ENCODE results near the gene ELP4.
"Not testable (repeated sequence)": the region's sequence is repeated elsewhere in the genome, so short reads cannot be mapped to it uniquely, and the experiment has no call there.

ELP4 gene

GRCh38 chr11:31558001-31558400 lies 48.4 kb downstream of the ELP4 start:
- no peak for DNase-seq

GRCh38 chr11:31560842-31561476 lies 51.4 kb downstream of the ELP4 start:
- DNase-seq, result no peak

GRCh38 chr11:31564517-31564916 lies 55.0 kb downstream of the ELP4 start:
- not testable (repeated sequence) for DNase-seq

- not testable (repeated sequence) for DNase-seq
Measured at GRCh38 chr11:31574133-31574532, 64.6 kb downstream of the ELP4 start.

- DNase-seq, result not testable (repeated sequence)
Measured at GRCh38 chr11:31575764-31576163, 66.2 kb downstream of the ELP4 start.

GRCh38 chr11:31579412-31579811 lies 69.8 kb downstream of the ELP4 start:
- DNase-seq, result not testable (repeated sequence)

GRCh38 chr11:31582697-31583096 lies 73.1 kb downstream of the ELP4 start:
- no peak for DNase-seq

GRCh38 chr11:31598454-31598853 lies 88.9 kb downstream of the ELP4 start:
- no peak for DNase-seq

- no peak for DNase-seq
Measured at GRCh38 chr11:31601635-31602282, 92.2 kb downstream of the ELP4 start.

- DNase-seq, result no peak
Measured at GRCh38 chr11:31606893-31607292, 97.3 kb downstream of the ELP4 start.

- DNase-seq, result no peak
Measured at GRCh38 chr11:31607914-31608313, 98.3 kb downstream of the ELP4 start.

- DNase-seq, result no peak
Measured at GRCh38 chr11:31608995-31609394, 99.4 kb downstream of the ELP4 start.

GRCh38 chr11:31610544-31610943 lies 101.0 kb downstream of the ELP4 start:
- DNase-seq, result no peak

- DNase-seq, result no peak
Measured at GRCh38 chr11:31617246-31617645, 107.7 kb downstream of the ELP4 start.

GRCh38 chr11:31619980-31620379 lies 110.4 kb downstream of the ELP4 start:
- no peak for DNase-seq

- DNase-seq, result no peak
Measured at GRCh38 chr11:31620434-31620833, 110.9 kb downstream of the ELP4 start.

GRCh38 chr11:31625868-31626267 lies 116.3 kb downstream of the ELP4 start:
- DNase-seq, result no peak

GRCh38 chr11:31628111-31628510 lies 118.5 kb downstream of the ELP4 start:
- no peak for DNase-seq

GRCh38 chr11:31636983-31637382 lies 127.4 kb downstream of the ELP4 start:
- DNase-seq, result no peak

- DNase-seq, result no peak
Measured at GRCh38 chr11:31640611-31641010, 131.0 kb downstream of the ELP4 start.

- no peak for DNase-seq
Measured at GRCh38 chr11:31641477-31642062, 132.0 kb downstream of the ELP4 start.

GRCh38 chr11:31643857-31644256 lies 134.3 kb downstream of the ELP4 start:
- DNase-seq, result no peak

- no peak for DNase-seq
Measured at GRCh38 chr11:31645747-31646146, 136.2 kb downstream of the ELP4 start.

GRCh38 chr11:31646216-31646615 lies 136.6 kb downstream of the ELP4 start:
- DNase-seq, result no peak

Measured in stimulated activated CD4-positive, alpha-beta T cell treated with anti-CD3 and anti-CD28 coated beads, Interleukin-4, amount 100 ng/mL, for 4 hours (primary cell).